Activated T-cell treated with anti-CD3 and anti-CD28 coated beads, Interleukin-2, amount 50 U/mL, for 24 hours (primary cell): ENCODE results near the gene ALS2.
A peak's percentile ranks its signal among the peaks of the same experiment; 100 is the strongest.
"Not testable (repeated sequence)": the region's sequence is repeated elsewhere in the genome, so short reads cannot be mapped to it uniquely, and the experiment has no call there.

Source experiments
- DNase-seq: peaks from one replicate; pipeline ENCODE4 v3.0.0-alpha.2; 2020
- H3K27ac Mint-ChIP-seq: 2 replicates; pipeline ENCODE4 v1.8.0; 2020; ENCODE audit warnings: mild to moderate bottlenecking, mixed read lengths
- H3K27me3 Mint-ChIP-seq: 2 replicates; pipeline ENCODE4 v1.8.0; 2020; ENCODE audit warnings: mixed read lengths
- H3K36me3 Mint-ChIP-seq: 2 replicates; pipeline ENCODE4 v1.8.0; 2020; ENCODE audit warnings: low read depth, mixed read lengths
- H3K4me1 Mint-ChIP-seq: 2 replicates; pipeline ENCODE4 v1.8.0; 2020; ENCODE audit warnings: low read depth, mixed read lengths
- H3K4me3 Mint-ChIP-seq: 2 replicates; pipeline ENCODE4 v1.8.0; 2020; ENCODE audit warnings: mild to moderate bottlenecking, moderate library complexity, mixed read lengths
- H3K9me3 Mint-ChIP-seq: 2 replicates; pipeline ENCODE4 v1.8.0; 2020; ENCODE audit warnings: mixed read lengths

The ALS2 gene

GRCh38 chr2:201780674-201781493 lies at the start of gene ALS2:
TSS of gene ALS2 (minus strand) at chr2:201780933. CDS start at chr2:201768885, 12,048 bp downstream.
- peak within 1 kb of the TSS; percentile 99 for H3K4me3 Mint-ChIP-seq
- peaks cover 4% of the 10 kb centered on the region for H3K27me3 Mint-ChIP-seq
- peaks cover 13% of the 10 kb centered on the region for H3K36me3 Mint-ChIP-seq
- peak; percentile 98 for DNase-seq
- H3K4me1 Mint-ChIP-seq, result peaks cover 30% of the 10 kb centered on the region
- H3K9me3 Mint-ChIP-seq, result no peaks in the 10 kb centered on the region
- peak within 1 kb of the TSS; percentile 98 for H3K27ac Mint-ChIP-seq

- Mint-ChIP-seq H3K9me3 (no peaks in the 10 kb centered on the region), H3K27me3 (peaks cover 12% of the 10 kb centered on the region), H3K36me3 (no peaks in the 10 kb centered on the region), H3K4me1 (no peaks in the 10 kb centered on the region), H3K27ac (no peak overlapping the region), H3K4me3 (no peak overlapping the region)
- DNase-seq, result no peak
Measured at GRCh38 chr2:201828220-201828619, 47.5 kb upstream of the ALS2 start.

GRCh38 chr2:201827621-201828020 lies 46.9 kb upstream of the ALS2 start:
- H3K36me3 Mint-ChIP-seq, result no peaks in the 10 kb centered on the region
- no peak overlapping the region for H3K27ac Mint-ChIP-seq
- no peaks in the 10 kb centered on the region for H3K4me1 Mint-ChIP-seq
- H3K4me3 Mint-ChIP-seq, result no peak overlapping the region
- no peak for DNase-seq
- H3K9me3 Mint-ChIP-seq, result no peaks in the 10 kb centered on the region
- peaks cover 12% of the 10 kb centered on the region for H3K27me3 Mint-ChIP-seq

- H3K27ac Mint-ChIP-seq, result no peak overlapping the region
- no peaks in the 10 kb centered on the region for H3K36me3 Mint-ChIP-seq
- no peak for DNase-seq
- H3K27me3 Mint-ChIP-seq, result peaks cover 14% of the 10 kb centered on the region
- H3K4me1 Mint-ChIP-seq, result no peaks in the 10 kb centered on the region
- H3K9me3 Mint-ChIP-seq, result no peaks in the 10 kb centered on the region
- H3K4me3 Mint-ChIP-seq, result no peak overlapping the region
Measured at GRCh38 chr2:201824212-201824611, 43.5 kb upstream of the ALS2 start.

- Mint-ChIP-seq H3K27ac (no peak overlapping the region), H3K36me3 (no peaks in the 10 kb centered on the region)
Measured at GRCh38 chr2:201821080-201821479, 40.3 kb upstream of the ALS2 start.

GRCh38 chr2:201820383-201821007 lies 39.8 kb upstream of the ALS2 start:
- DNase-seq, result no peak
- no peaks in the 10 kb centered on the region for H3K4me1 Mint-ChIP-seq
- no peak overlapping the region for H3K4me3 Mint-ChIP-seq
- H3K36me3 Mint-ChIP-seq, result no peaks in the 10 kb centered on the region
- no peaks in the 10 kb centered on the region for H3K9me3 Mint-ChIP-seq
- peaks cover 9% of the 10 kb centered on the region for H3K27me3 Mint-ChIP-seq
- no peak overlapping the region for H3K27ac Mint-ChIP-seq

More at GRCh38 chr2:201821080-201821479, 40.3 kb upstream of the ALS2 start:
- H3K9me3 Mint-ChIP-seq, result no peaks in the 10 kb centered on the region
- peaks cover 9% of the 10 kb centered on the region for H3K27me3 Mint-ChIP-seq
- DNase-seq, result no peak
- no peak overlapping the region for H3K4me3 Mint-ChIP-seq
- H3K4me1 Mint-ChIP-seq, result no peaks in the 10 kb centered on the region

GRCh38 chr2:201816657-201817575 lies 36.2 kb upstream of the ALS2 start:
- Mint-ChIP-seq H3K4me1 (no peaks in the 10 kb centered on the region), H3K9me3 (no peaks in the 10 kb centered on the region), H3K36me3 (no peaks in the 10 kb centered on the region), H3K4me3 (no peak overlapping the region), H3K27ac (no peak overlapping the region), H3K27me3 (peaks cover 12% of the 10 kb centered on the region)
- no peak for DNase-seq

GRCh38 chr2:201813996-201814760 lies 33.4 kb upstream of the ALS2 start:
- Mint-ChIP-seq H3K9me3 (no peaks in the 10 kb centered on the region), H3K36me3 (no peaks in the 10 kb centered on the region), H3K4me1 (no peaks in the 10 kb centered on the region), H3K27me3 (peaks cover 21% of the 10 kb centered on the region), H3K27ac (no peak overlapping the region), H3K4me3 (no peak overlapping the region)
- DNase-seq, result no peak

GRCh38 chr2:201810604-201811003 lies 29.9 kb upstream of the ALS2 start:
- H3K36me3 Mint-ChIP-seq, DNase-seq, H3K9me3 Mint-ChIP-seq, H3K4me3 Mint-ChIP-seq, H3K4me1 Mint-ChIP-seq, H3K27ac Mint-ChIP-seq: not testable (repeated sequence)
- H3K27me3 Mint-ChIP-seq, result peaks cover 20% of the 10 kb centered on the region

GRCh38 chr2:201809633-201810032 lies 28.9 kb upstream of the ALS2 start:
- no peaks in the 10 kb centered on the region for H3K4me1 Mint-ChIP-seq
- H3K9me3 Mint-ChIP-seq, result no peaks in the 10 kb centered on the region
- no peak overlapping the region for H3K4me3 Mint-ChIP-seq
- no peaks in the 10 kb centered on the region for H3K36me3 Mint-ChIP-seq
- peaks cover 20% of the 10 kb centered on the region for H3K27me3 Mint-ChIP-seq
- DNase-seq, result no peak
- no peak overlapping the region for H3K27ac Mint-ChIP-seq

- Mint-ChIP-seq H3K4me1 (no peaks in the 10 kb centered on the region), H3K27ac (no peak overlapping the region), H3K9me3 (no peaks in the 10 kb centered on the region), H3K27me3 (peaks cover 19% of the 10 kb centered on the region), H3K36me3 (no peaks in the 10 kb centered on the region), H3K4me3 (no peak overlapping the region)
- no peak for DNase-seq
Measured at GRCh38 chr2:201808027-201808426, 27.3 kb upstream of the ALS2 start.

GRCh38 chr2:201807452-201807999 lies 26.8 kb upstream of the ALS2 start:
- DNase-seq, result no peak
- Mint-ChIP-seq H3K9me3 (no peaks in the 10 kb centered on the region), H3K27me3 (peaks cover 20% of the 10 kb centered on the region), H3K4me1 (no peaks in the 10 kb centered on the region), H3K27ac (no peak overlapping the region), H3K36me3 (no peaks in the 10 kb centered on the region), H3K4me3 (no peak overlapping the region)

- H3K4me1 Mint-ChIP-seq, result no peaks in the 10 kb centered on the region
- H3K27me3 Mint-ChIP-seq, result peaks cover 24% of the 10 kb centered on the region
- no peak for DNase-seq
- H3K9me3 Mint-ChIP-seq, result no peaks in the 10 kb centered on the region
- no peak within 1 kb of the TSS for H3K27ac Mint-ChIP-seq
- H3K36me3 Mint-ChIP-seq, result no peaks in the 10 kb centered on the region
- no peak within 1 kb of the TSS for H3K4me3 Mint-ChIP-seq
Measured at GRCh38 chr2:201806442-201807170, 25.9 kb upstream of the ALS2 start, which contains the start of gene CDK15. TSS of gene CDK15 (plus strand) at chr2:201806537. CDS start at chr2:201806665, 128 bp downstream.
